Transverse colon (tissue), 3 donors: ENCODE data around the gene GABARAPL2.

Experiments
- POLR2A ChIP-seq: fragments of 450-650 bp; IDR thresholded peaks from one replicate; pipeline ENCODE4 v1.6.1; 2016; ENCODE audit warnings: antibody characterized with exemption, mild to moderate bottlenecking, moderate library complexity
- TF ChIP-seq, protein P1 (sequence below), 5 experiments: fragments of 200-600 bp in 3 of 5; fragments of 450-650 bp in 2 of 5; sonication (generic) in 3 of 5; IDR thresholded peaks; 1 replicate in 2 of 5; 2 replicates in 3 of 5; pipeline ENCODE4 v1.5.1; 2016 to 2017; ENCODE audit warnings: antibody characterized with exemption in 5 of 5, inconsistent platforms in 3 of 5, mild to moderate bottlenecking in 2 of 5, moderate library complexity in 1 of 5

DNA sequence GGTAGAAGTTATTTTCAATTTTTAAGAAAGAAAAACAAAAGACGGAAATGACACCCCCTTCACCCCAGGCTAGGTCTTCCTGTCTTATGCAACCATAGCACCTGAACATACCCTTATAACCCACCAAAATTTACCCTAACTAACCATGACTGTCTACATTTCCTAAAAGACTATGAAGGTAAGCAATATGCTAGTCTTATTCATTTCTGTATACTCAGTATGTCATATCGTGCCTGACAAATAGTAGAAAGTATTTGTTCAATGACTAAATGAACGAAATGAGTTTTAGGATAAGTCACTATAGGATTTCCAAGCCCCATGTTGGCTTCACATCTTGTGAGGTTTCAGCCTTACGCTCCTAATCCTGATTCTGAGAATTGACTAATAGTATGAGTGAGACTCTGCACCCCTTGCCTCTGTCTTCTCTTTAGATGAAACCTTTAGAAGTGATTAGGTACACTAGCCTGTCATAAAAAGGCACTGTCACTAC lies 50.4 kb downstream of the GABARAPL2 start:
- TF ChIP-seq, protein P1, sequence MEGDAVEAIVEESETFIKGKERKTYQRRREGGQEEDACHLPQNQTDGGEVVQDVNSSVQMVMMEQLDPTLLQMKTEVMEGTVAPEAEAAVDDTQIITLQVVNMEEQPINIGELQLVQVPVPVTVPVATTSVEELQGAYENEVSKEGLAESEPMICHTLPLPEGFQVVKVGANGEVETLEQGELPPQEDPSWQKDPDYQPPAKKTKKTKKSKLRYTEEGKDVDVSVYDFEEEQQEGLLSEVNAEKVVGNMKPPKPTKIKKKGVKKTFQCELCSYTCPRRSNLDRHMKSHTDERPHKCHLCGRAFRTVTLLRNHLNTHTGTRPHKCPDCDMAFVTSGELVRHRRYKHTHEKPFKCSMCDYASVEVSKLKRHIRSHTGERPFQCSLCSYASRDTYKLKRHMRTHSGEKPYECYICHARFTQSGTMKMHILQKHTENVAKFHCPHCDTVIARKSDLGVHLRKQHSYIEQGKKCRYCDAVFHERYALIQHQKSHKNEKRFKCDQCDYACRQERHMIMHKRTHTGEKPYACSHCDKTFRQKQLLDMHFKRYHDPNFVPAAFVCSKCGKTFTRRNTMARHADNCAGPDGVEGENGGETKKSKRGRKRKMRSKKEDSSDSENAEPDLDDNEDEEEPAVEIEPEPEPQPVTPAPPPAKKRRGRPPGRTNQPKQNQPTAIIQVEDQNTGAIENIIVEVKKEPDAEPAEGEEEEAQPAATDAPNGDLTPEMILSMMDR (IDR thresholded peaks at IDR 0.05) = no peak
- no peak for TF ChIP-seq POLR2A
